T47D (cell line): ENCODE measurements around the gene AARS2.
"Not testable (repeated sequence)": the region's sequence is repeated elsewhere in the genome, so short reads cannot be mapped to it uniquely, and the experiment has no call there.

Source experiments
- DNase-seq, 2 experiments: peaks; one replicate each; pipeline versions ENCODE4 v3.0.0 to v3.0.0-alpha.2; 2011 to 2012; ENCODE audit warnings: low read depth in 1 of 2, low spot score in 1 of 2
- JUND ChIP-seq: IDR thresholded peaks from 2 replicates; pipeline ENCODE4 v1.6.1; 2012; ENCODE audit warnings: low read depth
- in situ Hi-C: cut with HindIII; loops from 2 replicates; pipeline ENCODE4 v1.10.0; 2016; ENCODE audit warnings: low sequenced_read_pairs, low pct_unique_long_range_greater_than_20kb

The AARS2 gene

DNA sequence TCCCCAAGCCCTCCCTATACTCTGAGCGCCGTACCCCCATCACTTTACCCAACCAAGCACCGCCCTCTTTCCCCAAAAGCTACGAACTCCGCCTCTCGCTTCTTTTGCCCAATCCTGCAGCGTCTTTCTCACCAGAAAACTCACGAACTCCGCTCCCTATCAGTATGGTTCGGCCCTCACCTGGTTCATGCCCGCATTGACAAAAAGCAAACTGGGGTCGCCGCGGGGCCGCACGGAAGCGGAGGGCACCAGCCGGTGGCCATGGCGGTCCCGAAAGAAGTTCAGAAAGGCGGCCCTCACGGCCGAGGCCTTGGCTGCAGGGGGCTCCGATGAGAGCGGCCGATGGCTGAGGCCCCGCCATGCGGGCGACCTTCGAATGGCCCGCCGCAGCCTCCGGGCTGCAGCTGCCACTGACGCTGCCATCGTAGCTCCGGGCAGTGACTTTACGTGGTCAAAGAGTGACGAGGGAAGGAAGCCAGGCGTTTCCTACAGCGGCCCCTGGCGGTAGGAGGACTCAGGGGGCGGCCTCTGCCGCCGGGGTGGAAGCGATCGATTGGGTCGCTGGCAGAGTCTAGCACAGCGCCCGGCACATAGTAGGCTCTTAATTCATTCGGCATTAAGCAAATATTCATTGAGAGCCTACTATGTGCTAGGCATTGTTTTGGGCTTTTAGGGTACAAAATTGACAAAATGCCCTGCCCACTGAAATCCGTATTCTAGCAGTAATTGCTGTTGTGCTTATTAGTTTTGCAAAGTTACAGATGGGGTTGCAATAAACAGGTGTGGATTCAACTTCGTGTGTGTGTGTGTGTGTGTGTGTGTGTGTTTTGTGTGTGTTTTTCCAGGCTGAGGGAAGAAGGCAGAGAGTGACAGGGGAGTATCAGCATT, at the start of gene AARS2:
Gene AARS2 (minus strand): TSS at position 447 of the 888 bp plus-strand sequence. CDS start 24 bp downstream, at position 423.
- in situ Hi-C loops = no loop called here
- no peak for TF ChIP-seq JUND

DNA sequence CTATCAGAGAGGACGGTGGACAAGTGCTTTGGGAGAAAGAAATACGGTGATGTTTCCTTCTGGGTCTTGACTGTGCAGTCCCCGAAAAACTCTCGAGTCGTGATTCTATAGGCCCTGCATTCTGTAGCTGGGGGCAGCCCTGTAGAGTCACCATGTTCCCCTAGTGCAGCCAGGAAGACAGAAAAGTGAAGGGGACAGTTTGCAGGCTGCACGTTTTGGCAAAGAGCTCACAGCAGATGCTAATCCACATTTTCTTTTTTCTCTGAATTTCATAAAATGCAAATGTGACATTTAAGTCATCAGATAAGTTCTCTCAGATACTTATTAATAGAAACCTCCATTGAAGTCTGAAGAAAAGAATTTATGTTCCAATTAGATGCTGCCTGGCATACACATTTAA, 48.8 kb upstream of the AARS2 start:
- DNase-seq = no peak
- in situ Hi-C loops = no loop called here
- no peak for TF ChIP-seq JUND

More for the DNA sequence above, at the start of gene AARS2:
- peak; percentile 66 to 92 for DNase-seq

GRCh38 chr6:44359973-44360372, 46.8 kb upstream of the AARS2 start:
- no peak for TF ChIP-seq JUND
- no peak for DNase-seq
- in situ Hi-C loops = no loop called here

DNA sequence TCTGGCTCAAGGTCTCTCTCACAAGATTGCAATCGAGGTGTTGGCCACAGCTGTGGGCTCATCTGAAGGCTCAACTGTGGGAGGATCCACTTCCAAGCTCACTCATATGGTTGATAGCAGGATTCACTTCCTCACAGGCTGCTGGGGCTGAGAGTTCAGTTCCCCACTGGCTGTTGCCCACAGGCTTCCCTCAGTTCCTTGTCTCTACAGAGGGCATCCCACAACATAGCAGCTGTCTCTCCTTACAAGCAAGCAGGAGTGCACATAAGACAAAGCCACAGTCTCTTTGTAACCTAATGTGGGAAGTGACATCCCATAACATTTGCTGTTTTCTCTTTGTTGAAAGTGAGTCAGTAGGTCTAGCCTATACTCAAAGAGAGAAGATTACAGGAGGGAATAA, 43.3 kb upstream of the AARS2 start:
- in situ Hi-C loops = no loop called here
- TF ChIP-seq JUND = no peak
- no peak for DNase-seq

GRCh38 chr6:44355640-44356039, 42.5 kb upstream of the AARS2 start:
- no peak for DNase-seq
- in situ Hi-C loops = no loop called here
- no peak for TF ChIP-seq JUND

DNA sequence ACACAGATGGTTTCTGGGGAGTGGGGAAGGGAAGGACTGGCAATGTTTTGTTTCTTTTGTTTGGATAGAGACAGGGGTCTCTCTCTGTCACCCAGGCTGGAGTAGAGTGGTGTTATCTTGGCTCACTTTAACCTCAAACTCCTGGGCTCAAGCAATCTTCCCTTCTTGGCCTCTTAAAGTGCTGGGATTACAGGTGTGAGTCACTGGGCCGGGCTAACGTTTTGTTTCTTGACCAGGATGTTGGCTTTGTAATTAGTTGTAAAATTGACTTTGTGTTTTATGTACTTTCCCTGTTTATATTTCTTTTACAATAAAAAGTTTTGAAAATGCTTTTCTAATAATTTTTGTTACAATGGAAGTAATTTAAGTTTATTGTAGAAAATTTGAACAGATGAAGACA, 40.2 kb upstream of the AARS2 start:
- no peak for TF ChIP-seq JUND
- no peak for DNase-seq
- in situ Hi-C loops = no loop called here

GRCh38 chr6:44352259-44352658, 39.1 kb upstream of the AARS2 start:
- TF ChIP-seq JUND = no peak

DNA sequence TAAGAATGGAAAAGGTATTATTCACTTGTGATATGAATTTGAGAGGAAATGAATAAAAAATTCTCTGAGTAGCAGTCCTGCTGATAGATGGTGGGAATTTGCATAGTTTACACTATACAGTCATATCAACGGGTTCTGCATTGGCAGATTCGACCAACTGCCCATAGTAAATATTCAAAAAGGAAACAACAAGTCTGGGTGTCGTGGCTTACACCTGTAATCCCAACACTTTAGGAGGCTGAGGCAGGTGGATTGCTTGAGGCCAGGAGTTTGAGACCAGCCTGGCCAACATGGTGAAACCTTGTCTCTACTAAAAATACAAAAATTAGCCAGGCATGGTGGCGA, 37.5 kb upstream of the AARS2 start:
- DNase-seq, in situ Hi-C loops: not testable (repeated sequence)

More at GRCh38 chr6:44352259-44352658, 39.1 kb upstream of the AARS2 start:
- in situ Hi-C loops = no loop called here
- DNase-seq = no peak

DNA sequence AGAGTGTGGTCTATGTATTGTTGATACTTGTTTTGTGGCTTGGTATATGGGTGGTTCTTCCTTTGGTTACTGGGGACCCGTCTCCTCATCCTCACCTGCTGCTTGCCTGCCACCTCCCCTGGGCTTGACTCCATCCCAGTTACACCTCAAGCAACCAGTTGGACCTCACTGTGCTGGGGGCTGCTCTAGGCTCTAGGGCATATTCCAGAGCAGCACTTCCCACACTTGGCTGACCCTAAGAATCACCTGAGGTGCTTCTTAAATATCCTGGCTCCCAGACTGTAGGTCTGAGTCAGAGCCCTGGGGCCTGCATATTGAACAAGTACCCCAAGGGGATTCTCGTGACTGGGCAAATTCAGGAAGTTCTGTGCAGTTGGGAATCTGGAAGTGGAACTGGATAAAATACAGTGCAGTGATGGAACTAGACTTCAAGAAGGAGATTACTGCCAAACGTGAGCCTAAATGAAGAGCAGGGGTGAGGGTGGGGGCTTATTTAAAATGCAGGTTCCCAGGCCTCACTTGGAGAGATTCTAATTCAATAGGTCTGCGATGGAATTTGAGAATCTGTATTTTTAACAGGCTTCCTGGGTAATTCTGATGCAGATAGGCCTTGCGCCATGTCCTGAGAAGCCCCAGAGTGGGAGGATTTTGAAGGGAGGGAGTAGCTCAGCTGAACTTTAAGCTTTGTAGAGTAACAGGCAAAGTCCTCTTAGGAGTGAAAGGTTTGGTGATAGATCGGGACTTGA, 36.9 kb upstream of the AARS2 start:
- TF ChIP-seq JUND = no peak
- in situ Hi-C loops = no loop called here
- no peak for DNase-seq

DNA sequence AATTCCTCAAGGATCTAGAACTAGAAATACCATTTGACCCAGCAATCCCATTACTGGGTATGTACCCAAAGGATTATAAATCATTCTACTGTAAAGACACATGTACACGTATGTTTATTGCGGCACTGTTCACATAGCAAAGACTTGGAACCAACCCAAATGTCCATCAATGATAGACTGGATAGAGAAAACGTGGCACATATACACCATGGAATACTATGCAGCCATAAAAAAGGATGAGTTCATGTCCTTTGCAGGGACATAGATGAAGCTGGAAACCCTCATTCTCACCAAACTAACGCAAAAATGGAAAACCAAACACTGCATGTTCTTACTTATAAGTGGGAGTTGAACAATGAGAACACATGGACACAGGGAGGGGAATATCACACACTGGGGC, 33.7 kb upstream of the AARS2 start:
- in situ Hi-C loops, DNase-seq: not testable (repeated sequence)

GRCh38 chr6:44342489-44342888, 29.3 kb upstream of the AARS2 start, which contains the start of gene SPATS1:
SPATS1 (plus strand) TSS chr6:44342650; CDS start chr6:44343096, 446 bp downstream.
- no peak for DNase-seq
- in situ Hi-C loops = no loop called here
- no peak for TF ChIP-seq JUND

- DNase-seq = no peak
- TF ChIP-seq JUND = no peak
- in situ Hi-C loops = no loop called here
Measured at GRCh38 chr6:44342052-44342451, 28.9 kb upstream of the AARS2 start.

- no peak for TF ChIP-seq JUND
- no peak for DNase-seq
- in situ Hi-C loops = no loop called here
Measured at GRCh38 chr6:44341095-44341890, 28.1 kb upstream of the AARS2 start.
